IgD-negative memory B cell (primary cell): ENCODE measurements around the gene IMMP1L. TPM values are rescaled to one million over a fixed set of nuclear protein-coding genes. Genes with fewer than 3 reads are reported as not detected.

ENCODE experiments used
- H3K27ac Mint-ChIP-seq, 3 donors: one replicate each; pipeline ENCODE4 v1.8.0; 2020 to 2022; ENCODE audit warnings: mild to moderate bottlenecking in 3 of 3, mixed read lengths in 3 of 3, moderate library complexity in 1 of 3
- H3K27me3 Mint-ChIP-seq: one replicate; pipeline ENCODE4 v1.8.0; 2021; ENCODE audit warnings: mixed read lengths
- H3K36me3 Mint-ChIP-seq: one replicate; pipeline ENCODE4 v1.8.0; 2020; ENCODE audit warnings: mild to moderate bottlenecking, mixed read lengths
- H3K4me1 Mint-ChIP-seq, 3 donors: one replicate each; pipeline ENCODE4 v1.8.0; 2020 to 2022; ENCODE audit warnings: mixed read lengths in 3 of 3, mild to moderate bottlenecking in 1 of 3
- H3K4me3 Mint-ChIP-seq, 4 donors: one replicate each; pipeline ENCODE4 v1.8.0; 2020 to 2022; ENCODE audit warnings: mild to moderate bottlenecking in 4 of 4, mixed read lengths in 4 of 4, moderate library complexity in 3 of 4
- H3K9me3 Mint-ChIP-seq, 3 donors: one replicate each; pipeline ENCODE4 v1.8.0; 2020 to 2021; ENCODE audit warnings: mixed read lengths in 3 of 3, mild to moderate bottlenecking in 1 of 3
- polyA plus RNA-seq: library from polyadenylated mRNA; unstranded; fragments of 300-500 nt; fragmentation: Illumina TruSeq; gene quantifications from one replicate; pipeline ENCODE4 v1.2.3, GENCODE V29; 2021

IMMP1L gene
- polyA plus RNA-seq, 1 donor from 2014 or later, result 40.0 TPM

DNA sequence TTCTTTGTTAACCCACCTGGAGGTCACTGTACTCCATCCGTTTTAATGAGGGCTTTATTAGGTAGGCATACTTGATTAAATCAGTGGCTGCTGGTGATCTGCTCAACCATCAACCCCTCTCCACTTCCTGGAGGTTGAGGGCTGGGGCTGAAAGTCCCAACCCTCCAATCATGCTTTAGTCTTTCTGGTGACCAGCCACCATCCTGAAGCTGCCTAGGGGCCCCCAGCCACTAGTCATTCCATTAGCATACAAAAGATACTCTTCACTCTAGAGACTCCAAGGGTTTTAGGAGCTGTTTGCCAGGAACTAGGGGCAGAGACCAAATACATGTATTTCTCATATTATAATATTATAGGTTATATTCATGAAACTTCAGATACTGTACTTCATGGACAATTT is 126.3 kb downstream of the IMMP1L start:
- no peaks in the 10 kb centered on the region for H3K27me3 Mint-ChIP-seq
- H3K36me3 Mint-ChIP-seq, result peaks cover 7% of the 10 kb centered on the region
- H3K4me1 Mint-ChIP-seq, result no peaks in the 10 kb centered on the region
- no peak overlapping the region for H3K27ac Mint-ChIP-seq
- no peak overlapping the region for H3K4me3 Mint-ChIP-seq
- no peaks in the 10 kb centered on the region for H3K9me3 Mint-ChIP-seq

Other genes with a start within 250 kb of the IMMP1L start
- gene DCDC1, start 139.9 kb downstream of the IMMP1L start, polyA plus RNA-seq, result not detected
- 12.2 TPM for gene DNAJC24, start 139.8 kb downstream of the IMMP1L start, polyA plus RNA-seq
- 15.3 TPM for gene ELP4, start 145 bp upstream of the IMMP1L start, polyA plus RNA-seq